PC-3 (cell line): Measurements from ENCODE around the gene PLEKHN1. TPM values are rescaled to one million over a fixed set of nuclear protein-coding genes. Genes with fewer than 3 reads are reported as not detected.

ENCODE experiments used
- ATAC-seq: fragments of 200-7000 bp; cut with Tn5 transposase; 2 replicates; pipeline ENCODE4 v1.9.1; 2020; ENCODE audit warnings: mild to moderate bottlenecking, moderate library complexity
- BruUV-seq: library from RNA; stranded (reverse); fragments of 400-500 nt; replicated peaks from 2 replicates; lab custom pipeline; 2021; lab: Mats Ljungman, UMichigan
- CTCF ChIA-PET: fragments of 300-600 bp; sonication (Branson Sonifier 250); formaldehyde crosslinking; loops from one replicate; lab custom pipeline; 2022; ENCODE audit warnings: antibody characterized with exemption; lab: Charles Lee
- POLR2A ChIA-PET: fragments of 300-600 bp; sonication (Branson Sonifier 250); formaldehyde crosslinking; loops from one replicate; lab custom pipeline; 2022; ENCODE audit warnings: antibody characterized with exemption; ENCODE audit not compliant: unreplicated experiment; lab: Charles Lee
- DNase-seq: peaks from one replicate; pipeline ENCODE4 v3.0.0-alpha.2; 2015
- H2AFZ ChIP-seq: fragments of 300-600 bp; sonication (generic); 2 replicates; pipeline ENCODE4 v1.6.0; 2016; ENCODE audit warnings: antibody characterized with exemption, low read length
- H3F3A ChIP-seq: fragments of 300-600 bp; sonication (generic); one replicate; pipeline ENCODE4 v1.6.0; 2017; ENCODE audit warnings: antibody characterized with exemption, low read length, control low read depth, mild to moderate bottlenecking; ENCODE audit not compliant: unreplicated experiment
- H3K27ac ChIP-seq: fragments of 300-600 bp; sonication (generic); 2 replicates; pipeline ENCODE4 v1.5.1; 2016; ENCODE audit warnings: mild to moderate bottlenecking, low read length
- H3K27me3 ChIP-seq: fragments of 300-600 bp; sonication (generic); 2 replicates; pipeline ENCODE4 v1.6.1; 2016; ENCODE audit warnings: low read length, mixed read lengths
- H3K36me3 ChIP-seq: fragments of 300-600 bp; sonication (generic); 2 replicates; pipeline ENCODE4 v1.6.1; 2016; ENCODE audit warnings: low read depth, mixed run types, low read length, mixed read lengths
- H3K4me1 ChIP-seq: fragments of 300-600 bp; sonication (generic); 2 replicates; pipeline ENCODE4 v1.5.1; 2016; ENCODE audit warnings: low read length; ENCODE audit not compliant: insufficient read depth
- H3K4me2 ChIP-seq: fragments of 300-600 bp; sonication (generic); 2 replicates; pipeline ENCODE4 v1.6.0; 2016; ENCODE audit warnings: low read length
- H3K4me3 ChIP-seq: fragments of 300-600 bp; sonication (generic); 2 replicates; pipeline ENCODE4 v1.5.1; 2016; ENCODE audit warnings: mild to moderate bottlenecking, low read length, mixed read lengths
- H3K79me2 ChIP-seq: fragments of 300-600 bp; sonication (generic); 2 replicates; pipeline ENCODE4 v1.6.1; 2017; ENCODE audit warnings: low read length, mixed read lengths
- H3K9ac ChIP-seq: fragments of 300-600 bp; sonication (generic); 2 replicates; pipeline ENCODE4 v1.6.0; 2016; ENCODE audit warnings: mild to moderate bottlenecking, low read length
- H3K9me2 ChIP-seq: fragments of 300-600 bp; sonication (generic); replicated peaks from 2 replicates; pipeline ENCODE4 v1.6.1; 2016; ENCODE audit warnings: mixed run types, low read length, mixed read lengths
- H3K9me3 ChIP-seq: fragments of 300-600 bp; sonication (generic); 2 replicates; pipeline ENCODE4 v1.6.1; 2016; ENCODE audit warnings: low read length, mixed read lengths
- H4K20me1 ChIP-seq: fragments of 300-600 bp; sonication (generic); 2 replicates; pipeline ENCODE4 v1.6.1; 2016; ENCODE audit warnings: low read length, mixed read lengths
- EZH2 ChIP-seq: fragments of 300-600 bp; sonication (generic); IDR thresholded peaks from one replicate; pipeline ENCODE4 v1.6.1; 2017; ENCODE audit warnings: antibody characterized with exemption, mild to moderate bottlenecking, low read length; ENCODE audit not compliant: unreplicated experiment
- EZH2phosphoT487 ChIP-seq: fragments of 300-600 bp; sonication (generic); IDR thresholded peaks from 2 replicates; pipeline ENCODE4 v1.6.1; 2018; ENCODE audit warnings: mild to moderate bottlenecking, antibody characterized with exemption, low read length, borderline replicate concordance
- intact Hi-C: fragments of 100-400 bp; cut with micrococcal nuclease; formaldehyde crosslinking; loops from 2 replicates; pipeline ENCODE4 v1.9.0; 2023
- total RNA-seq: library from RNA; depleted of rRNA; stranded (reverse); fragments of >200 nt; gene quantifications from 2 replicates; pipeline ENCODE4 v1.2.3, GENCODE V29; 2014
- TF ChIP-seq, protein P1 (sequence below): fragments of 300-600 bp; sonication (generic); conservative IDR thresholded peaks from 2 replicates; pipeline ENCODE4 v1.5.1; 2017; ENCODE audit warnings: antibody characterized with exemption, low read depth, mild to moderate bottlenecking, low read length

Gene PLEKHN1
- total RNA-seq, 1 experiment from 2014 or later: 14.0 TPM

DNA sequence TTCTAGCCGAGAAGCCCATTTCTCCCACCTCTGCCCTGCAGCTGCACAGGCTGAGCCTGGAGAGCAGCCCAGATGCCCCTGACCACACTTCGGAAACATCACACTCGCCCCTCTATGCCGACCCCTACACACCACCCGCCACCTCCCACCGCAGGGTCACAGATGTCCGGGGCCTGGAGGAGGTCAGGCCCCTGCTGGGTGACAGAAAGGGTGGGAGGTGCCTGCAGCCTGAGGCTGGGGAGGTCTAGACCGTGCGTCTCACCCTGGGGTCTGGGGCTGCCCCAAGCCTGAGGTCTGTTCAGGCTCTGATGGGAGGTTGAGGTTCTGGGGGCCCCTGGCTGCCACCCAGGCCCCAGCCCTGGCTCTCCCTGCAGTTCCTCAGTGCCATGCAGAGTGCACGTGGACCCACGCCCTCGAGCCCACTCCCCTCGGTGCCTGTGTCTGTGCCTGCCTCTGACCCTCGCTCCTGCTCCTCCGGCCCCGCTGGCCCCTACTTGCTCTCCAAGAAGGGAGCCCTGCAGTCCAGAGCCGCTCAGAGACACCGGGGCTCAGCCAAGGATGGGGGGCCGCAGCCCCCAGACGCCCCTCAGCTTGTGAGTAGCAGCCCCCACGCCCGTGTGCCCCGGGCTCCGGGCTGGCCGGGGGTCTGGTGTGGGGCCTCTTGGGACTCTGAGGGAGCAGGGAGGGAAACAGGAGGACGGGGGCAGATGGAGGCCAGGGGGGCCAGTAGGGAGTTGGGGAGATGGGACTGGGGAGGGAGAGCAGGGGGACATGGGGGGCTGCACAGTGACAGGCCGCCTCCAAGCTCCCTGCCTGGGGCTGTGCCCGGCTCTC, 7.4 kb downstream of the PLEKHN1 start:
- H3K9me2 ChIP-seq: no peaks in the 10 kb centered on the region
- TF ChIP-seq EZH2phosphoT487: no peak
- TF ChIP-seq, protein P1, sequence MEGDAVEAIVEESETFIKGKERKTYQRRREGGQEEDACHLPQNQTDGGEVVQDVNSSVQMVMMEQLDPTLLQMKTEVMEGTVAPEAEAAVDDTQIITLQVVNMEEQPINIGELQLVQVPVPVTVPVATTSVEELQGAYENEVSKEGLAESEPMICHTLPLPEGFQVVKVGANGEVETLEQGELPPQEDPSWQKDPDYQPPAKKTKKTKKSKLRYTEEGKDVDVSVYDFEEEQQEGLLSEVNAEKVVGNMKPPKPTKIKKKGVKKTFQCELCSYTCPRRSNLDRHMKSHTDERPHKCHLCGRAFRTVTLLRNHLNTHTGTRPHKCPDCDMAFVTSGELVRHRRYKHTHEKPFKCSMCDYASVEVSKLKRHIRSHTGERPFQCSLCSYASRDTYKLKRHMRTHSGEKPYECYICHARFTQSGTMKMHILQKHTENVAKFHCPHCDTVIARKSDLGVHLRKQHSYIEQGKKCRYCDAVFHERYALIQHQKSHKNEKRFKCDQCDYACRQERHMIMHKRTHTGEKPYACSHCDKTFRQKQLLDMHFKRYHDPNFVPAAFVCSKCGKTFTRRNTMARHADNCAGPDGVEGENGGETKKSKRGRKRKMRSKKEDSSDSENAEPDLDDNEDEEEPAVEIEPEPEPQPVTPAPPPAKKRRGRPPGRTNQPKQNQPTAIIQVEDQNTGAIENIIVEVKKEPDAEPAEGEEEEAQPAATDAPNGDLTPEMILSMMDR: no peak
- TF ChIP-seq EZH2: no peak
- BruUV-seq: no TSS peak
- peaks cover 13% of the 10 kb centered on the region for H3K4me1 ChIP-seq
- ChIA-PET POLR2A (no interaction called here), CTCF (no interaction called here)
- no peak overlapping the region for H3K27ac ChIP-seq
- H3K4me2 ChIP-seq: no peak overlapping the region
- intact Hi-C loops: no loop called here
- H3K36me3 ChIP-seq: no peaks in the 10 kb centered on the region
- ATAC-seq: no peak
- H2AFZ ChIP-seq: no peak overlapping the region
- no peaks in the 10 kb centered on the region for H4K20me1 ChIP-seq
- no peaks in the 10 kb centered on the region for H3K79me2 ChIP-seq
- DNase-seq: no peak
- no peaks in the 10 kb centered on the region for H3F3A ChIP-seq
- no peak overlapping the region for H3K4me3 ChIP-seq
- no peaks in the 10 kb centered on the region for H3K27me3 ChIP-seq
- H3K9ac ChIP-seq: no peak overlapping the region
- no peaks in the 10 kb centered on the region for H3K9me3 ChIP-seq

DNA sequence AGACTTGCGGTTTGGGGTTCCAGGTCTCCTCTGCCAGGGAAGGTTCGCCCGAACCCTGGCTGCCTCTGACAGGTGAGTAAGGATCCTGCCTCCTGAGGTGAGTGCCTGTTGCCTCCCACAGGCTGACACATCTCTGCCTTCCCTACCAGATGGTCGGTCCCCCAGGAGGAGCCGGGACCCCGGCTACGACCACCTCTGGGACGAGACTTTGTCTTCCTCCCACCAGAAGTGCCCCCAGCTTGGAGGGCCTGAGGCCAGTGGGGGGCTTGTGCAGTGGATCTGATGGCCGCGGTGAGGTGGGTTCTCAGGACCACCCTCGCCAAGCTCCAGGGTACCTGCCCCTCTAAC, 8.0 kb downstream of the PLEKHN1 start:
- H3K9ac ChIP-seq: no peak overlapping the region
- no peaks in the 10 kb centered on the region for H3K36me3 ChIP-seq
- BruUV-seq: no TSS peak
- DNase-seq: no peak
- no peaks in the 10 kb centered on the region for H3K79me2 ChIP-seq
- H3K9me3 ChIP-seq: no peaks in the 10 kb centered on the region
- H3K4me2 ChIP-seq: no peak overlapping the region
- POLR2A ChIA-PET: no interaction called here
- H3K27me3 ChIP-seq: no peaks in the 10 kb centered on the region
- H2AFZ ChIP-seq: no peak overlapping the region
- no peaks in the 10 kb centered on the region for H3K9me2 ChIP-seq
- ATAC-seq: no peak
- no peaks in the 10 kb centered on the region for H3F3A ChIP-seq
- TF ChIP-seq EZH2: no peak
- no peak for TF ChIP-seq EZH2phosphoT487
- TF ChIP-seq, protein P1: no peak
- CTCF ChIA-PET: no interaction called here
- no peaks in the 10 kb centered on the region for H4K20me1 ChIP-seq
- H3K4me3 ChIP-seq: no peak overlapping the region
- peaks cover 13% of the 10 kb centered on the region for H3K4me1 ChIP-seq
- intact Hi-C loops: no loop called here
- no peak overlapping the region for H3K27ac ChIP-seq

DNA sequence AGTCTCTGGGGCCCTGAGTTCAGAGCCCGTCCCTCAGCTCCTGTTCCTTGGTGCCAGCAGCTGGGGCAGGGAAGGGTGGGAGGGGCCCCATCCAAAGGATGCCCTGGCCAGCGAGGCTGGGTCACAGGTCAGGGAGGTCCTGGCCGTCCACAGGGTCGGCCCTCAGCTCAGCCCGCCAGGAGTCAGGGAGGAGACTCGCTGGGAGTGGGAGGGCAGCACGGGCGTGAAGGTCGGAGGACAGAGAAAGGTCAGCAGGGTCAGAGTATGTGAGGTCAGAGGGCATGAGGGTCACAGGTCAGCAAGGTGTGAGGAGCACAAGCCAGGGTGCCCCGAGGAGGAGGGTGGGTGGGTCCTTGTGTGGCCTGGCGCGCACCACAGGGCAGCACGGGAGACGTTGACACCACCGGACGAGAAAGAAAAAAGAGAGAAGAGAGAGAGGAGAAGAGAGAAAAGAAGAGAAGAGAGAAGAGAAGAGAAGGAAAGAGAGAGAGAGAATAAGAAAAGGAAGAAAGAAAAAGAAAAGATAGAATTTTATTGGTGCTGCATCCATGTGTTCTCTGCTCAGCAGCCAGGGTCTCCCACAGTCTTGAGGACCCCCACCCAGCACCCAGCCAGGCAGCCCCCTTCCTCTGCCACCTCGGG, 8.5 kb downstream of the PLEKHN1 start:
- no peaks in the 10 kb centered on the region for H4K20me1 ChIP-seq
- ChIA-PET CTCF (interaction anchor here (1.5 kb wide), 1 partner anchor 8 kb away, joined by 14 read pairs; the partner anchor contains the start of gene PLEKHN1), POLR2A (no interaction called here)
- intact Hi-C loops: no loop called here
- H2AFZ ChIP-seq: no peak overlapping the region
- no peaks in the 10 kb centered on the region for H3K36me3 ChIP-seq
- H3K4me2 ChIP-seq: no peak overlapping the region
- H3K79me2 ChIP-seq: no peaks in the 10 kb centered on the region
- H3K4me1 ChIP-seq: peaks cover 13% of the 10 kb centered on the region
- no peak overlapping the region for H3K9ac ChIP-seq
- ATAC-seq (no peak), DNase-seq (no peak)
- BruUV-seq: no TSS peak
- H3K4me3 ChIP-seq: no peak overlapping the region
- no peak overlapping the region for H3K27ac ChIP-seq
- TF ChIP-seq EZH2phosphoT487 (no peak), EZH2 (no peak)
- TF ChIP-seq, protein P1: no peak
- H3K27me3 ChIP-seq: no peaks in the 10 kb centered on the region
- H3F3A ChIP-seq: no peaks in the 10 kb centered on the region
- no peaks in the 10 kb centered on the region for H3K9me2 ChIP-seq
- no peaks in the 10 kb centered on the region for H3K9me3 ChIP-seq
